HG03354 (cell line): ENCODE results near the gene KAT6B.
A peak's percentile ranks its signal among the peaks of the same experiment; 100 is the strongest.
"Not testable (repeated sequence)": the region's sequence is repeated elsewhere in the genome, so short reads cannot be mapped to it uniquely, and the experiment has no call there.

Experiments used
- ATAC-seq: cut with Tn5 transposase; IDR thresholded peaks from one replicate; pipeline ENCODE4 v1.9.1; 2021; ENCODE audit warnings: mild to moderate bottlenecking; ENCODE audit not compliant: unreplicated experiment, poor library complexity, severe bottlenecking

KAT6B gene

DNA sequence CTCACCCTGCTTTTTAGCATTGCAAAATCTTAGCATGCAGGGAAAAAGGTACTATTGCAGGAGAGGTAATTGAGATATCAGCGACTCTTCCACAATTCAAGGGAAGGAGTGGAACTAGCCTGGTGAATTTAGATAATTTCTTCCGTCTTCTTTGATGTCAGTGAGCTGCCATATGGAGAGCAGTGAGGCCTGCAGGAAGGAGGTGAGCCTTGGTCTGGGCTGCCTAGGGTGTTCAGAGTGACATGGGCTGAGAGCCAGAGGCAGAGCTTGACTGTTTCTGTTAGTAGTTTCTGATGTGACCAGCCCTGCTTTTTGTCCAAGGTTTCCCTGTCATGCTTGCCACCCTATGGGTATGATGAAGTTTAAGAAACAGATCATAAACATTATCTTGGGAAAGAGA lies 28.6 kb downstream of the KAT6B start:
- peak; percentile 56 for ATAC-seq

DNA sequence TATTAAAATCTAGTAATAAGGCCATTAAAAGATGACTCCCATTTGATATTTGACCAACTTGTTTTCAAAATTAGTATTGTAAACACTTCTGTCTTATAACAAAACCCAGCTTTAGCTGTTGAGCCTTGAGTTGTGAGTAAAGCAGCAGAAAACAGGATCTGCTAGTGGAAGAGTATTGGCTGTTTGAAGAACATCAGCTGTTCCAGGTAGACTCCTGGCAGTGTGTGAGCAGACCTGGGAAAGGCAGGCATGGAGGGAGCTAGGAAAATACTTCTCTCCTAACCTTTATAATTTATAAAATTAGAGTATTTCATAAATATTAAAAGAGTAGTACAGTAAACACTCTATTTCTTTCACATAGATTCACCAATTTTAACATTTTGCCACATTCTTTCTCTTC lies 29.0 kb downstream of the KAT6B start:
- ATAC-seq = no peak

DNA sequence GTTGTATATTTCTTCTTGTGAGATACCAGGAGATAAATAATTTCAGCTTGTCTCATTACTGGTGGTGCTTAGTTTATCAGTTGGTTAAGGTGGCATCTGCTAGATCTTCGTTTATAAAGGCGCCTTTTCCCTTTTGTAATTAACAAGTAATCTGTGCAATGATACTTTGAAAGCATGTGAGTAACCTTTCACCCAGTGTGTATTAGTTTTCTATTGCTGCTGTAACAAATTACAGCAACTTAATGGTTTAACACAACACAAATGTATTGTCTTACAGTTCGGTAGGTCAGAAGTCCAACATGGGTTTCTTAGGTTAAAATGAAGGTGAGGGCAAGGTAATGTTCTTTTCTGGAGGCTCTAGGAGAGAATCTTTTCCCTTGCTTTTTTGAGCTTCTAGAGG lies 30.5 kb downstream of the KAT6B start:
- ATAC-seq = no peak

DNA sequence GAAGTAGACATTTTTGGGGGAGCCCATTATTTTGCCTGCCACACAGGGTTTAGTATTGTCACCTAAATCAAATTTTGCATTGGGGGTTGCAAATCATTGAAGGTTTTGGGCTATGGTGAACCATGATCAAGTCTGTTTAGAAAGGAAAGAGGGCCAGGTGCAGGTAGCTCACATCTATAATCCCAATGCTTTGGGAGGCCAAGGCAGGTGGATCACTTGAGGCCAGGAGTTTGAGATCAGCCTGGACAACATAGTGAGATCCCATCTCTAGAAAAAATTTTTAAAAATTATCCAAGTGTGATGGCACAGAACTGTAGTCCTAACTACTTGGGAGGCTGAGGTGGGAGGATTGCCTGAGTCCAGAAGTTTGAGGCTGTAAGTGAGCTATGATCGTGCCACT lies 31.2 kb downstream of the KAT6B start:
- ATAC-seq = no peak

DNA sequence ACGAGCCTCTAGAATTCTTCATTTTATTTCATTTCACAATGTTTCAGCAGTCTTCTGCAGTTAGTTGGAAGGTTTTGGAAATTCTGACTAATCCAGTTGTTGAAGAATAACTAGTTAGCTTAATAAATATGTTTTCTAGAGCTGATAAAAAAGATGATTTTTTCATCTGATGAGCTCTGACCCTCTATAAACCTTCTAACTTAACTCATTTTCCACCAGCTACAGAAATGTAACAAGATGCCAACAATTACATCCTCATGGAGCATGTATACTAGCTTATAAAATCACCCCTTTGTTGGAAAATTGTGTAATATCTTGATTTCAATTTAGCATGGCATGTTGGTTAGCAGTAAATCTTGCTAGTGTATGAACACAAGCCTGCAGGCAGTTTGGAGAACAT lies 33.1 kb downstream of the KAT6B start:
- no peak for ATAC-seq

DNA sequence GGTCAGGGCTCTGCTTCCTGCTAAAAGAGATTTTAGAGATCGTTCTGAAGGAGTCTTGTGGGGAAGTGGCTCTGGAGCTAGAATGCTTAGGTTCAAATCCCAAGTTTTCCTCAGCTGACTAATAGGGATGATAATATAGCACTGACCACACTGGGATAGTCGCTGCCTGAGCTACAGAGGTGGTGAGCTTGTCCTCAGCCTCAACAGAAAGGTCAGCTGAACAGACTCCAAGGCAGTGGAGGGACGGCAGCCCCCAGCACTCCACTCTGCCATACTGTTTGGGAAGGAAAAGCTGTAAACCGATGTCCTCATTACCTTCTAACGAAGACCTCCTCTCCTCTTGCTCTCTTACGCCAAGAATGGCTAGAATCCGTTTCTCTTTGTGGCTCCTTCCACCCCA lies 36.2 kb downstream of the KAT6B start:
- no peak for ATAC-seq

DNA sequence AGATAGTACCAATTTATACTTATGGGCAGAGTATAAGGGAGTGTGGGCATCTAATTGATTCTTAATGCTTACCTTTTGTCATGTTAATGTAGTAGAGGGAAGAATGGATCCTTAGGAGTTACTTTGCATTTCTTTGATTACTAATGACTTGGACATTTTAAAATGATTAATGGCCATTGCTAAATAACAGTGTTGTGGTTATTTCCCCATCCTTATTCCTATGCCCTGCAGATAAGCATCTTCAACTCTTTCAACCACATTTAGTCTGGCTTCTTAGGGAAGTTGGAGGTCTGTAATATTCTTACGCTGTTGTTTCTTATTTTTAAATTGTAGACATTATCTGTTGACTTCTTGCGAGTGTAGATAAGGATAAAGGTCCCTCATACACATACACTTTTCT lies 37.2 kb downstream of the KAT6B start:
- no peak for ATAC-seq

DNA sequence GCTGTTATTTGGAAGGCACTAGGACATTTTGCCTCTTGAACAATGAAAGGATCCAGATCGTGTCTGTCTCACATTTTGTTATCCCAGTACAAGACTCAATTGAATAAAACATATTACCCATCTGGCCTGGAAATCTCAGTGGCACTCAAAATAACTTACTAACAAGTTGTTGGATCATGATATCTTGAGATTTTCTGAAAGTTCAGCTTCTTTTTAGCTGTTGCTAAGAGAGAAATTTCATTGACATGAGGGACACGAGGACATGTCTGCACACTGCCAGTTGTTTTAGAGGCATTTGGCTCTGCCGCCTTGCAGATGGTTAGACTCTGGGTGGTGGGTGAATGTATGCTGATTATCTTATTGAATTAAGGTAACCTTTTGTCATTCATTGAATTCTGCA lies 41.0 kb downstream of the KAT6B start:
- ATAC-seq = no peak

DNA sequence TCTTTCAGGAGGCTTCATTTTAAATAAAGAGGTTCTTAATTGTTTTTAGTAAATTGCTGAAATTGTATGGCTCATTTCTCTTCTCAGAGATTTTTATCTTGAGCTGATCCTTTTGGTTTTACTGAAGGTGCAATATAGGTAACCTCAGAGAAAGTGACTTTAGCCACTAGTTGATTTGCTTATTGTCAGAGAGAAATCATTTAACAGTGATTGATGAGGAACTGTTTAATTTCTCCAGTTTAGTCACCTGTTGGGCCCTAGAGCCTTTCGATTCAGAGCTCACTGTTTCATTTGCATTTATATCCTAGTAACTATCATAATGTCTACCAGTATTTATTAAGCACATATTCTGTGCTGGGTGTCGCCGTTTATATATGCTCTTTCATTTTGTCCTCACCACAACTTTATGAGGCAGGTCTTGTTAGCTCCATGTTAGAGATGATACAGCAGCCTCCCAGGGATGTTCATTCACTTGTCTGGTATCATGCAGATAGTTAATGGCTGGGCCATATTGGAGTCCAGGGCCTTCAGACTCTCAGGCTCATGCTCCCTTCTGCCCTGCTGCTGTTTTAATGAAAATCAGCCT lies 42.1 kb downstream of the KAT6B start:
- ATAC-seq = no peak

DNA sequence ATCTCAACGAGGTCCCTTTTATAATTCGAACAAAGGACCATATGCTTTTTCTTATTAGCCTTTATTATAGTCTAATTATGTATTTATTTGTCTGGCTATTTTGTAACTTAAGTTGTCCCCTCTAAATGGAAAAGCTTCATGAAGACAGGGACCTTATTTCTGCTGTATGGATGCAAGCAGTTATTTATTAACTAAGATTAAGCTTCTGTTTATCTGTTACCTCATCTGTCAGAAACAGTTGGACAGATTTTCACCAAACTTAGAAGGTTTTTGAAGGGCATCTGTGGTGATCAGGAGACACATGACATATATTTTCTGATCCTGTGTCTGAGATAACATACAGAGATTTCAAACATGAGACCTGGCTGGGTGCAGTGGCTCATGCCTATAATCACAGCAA lies 43.2 kb downstream of the KAT6B start:
- ATAC-seq = no peak

DNA sequence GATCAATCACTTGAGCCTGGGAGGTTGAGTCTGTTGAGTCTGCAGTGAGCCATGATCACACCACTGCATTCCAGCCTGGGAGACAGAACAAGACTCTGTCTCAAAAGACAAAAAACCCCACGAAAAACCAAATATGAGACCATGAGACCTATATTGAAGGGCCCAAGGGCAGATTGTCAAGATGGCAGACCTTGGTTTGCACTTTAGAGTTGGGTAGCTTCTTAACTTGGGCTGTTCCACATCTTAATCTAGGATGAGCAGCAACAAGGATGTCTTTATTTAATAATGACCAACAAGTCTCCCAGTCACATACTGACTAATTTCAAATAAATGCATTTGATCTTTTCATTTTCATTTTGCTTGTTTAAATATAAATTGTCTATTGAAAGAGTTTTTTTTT lies 43.8 kb downstream of the KAT6B start:
- ATAC-seq = no peak

DNA sequence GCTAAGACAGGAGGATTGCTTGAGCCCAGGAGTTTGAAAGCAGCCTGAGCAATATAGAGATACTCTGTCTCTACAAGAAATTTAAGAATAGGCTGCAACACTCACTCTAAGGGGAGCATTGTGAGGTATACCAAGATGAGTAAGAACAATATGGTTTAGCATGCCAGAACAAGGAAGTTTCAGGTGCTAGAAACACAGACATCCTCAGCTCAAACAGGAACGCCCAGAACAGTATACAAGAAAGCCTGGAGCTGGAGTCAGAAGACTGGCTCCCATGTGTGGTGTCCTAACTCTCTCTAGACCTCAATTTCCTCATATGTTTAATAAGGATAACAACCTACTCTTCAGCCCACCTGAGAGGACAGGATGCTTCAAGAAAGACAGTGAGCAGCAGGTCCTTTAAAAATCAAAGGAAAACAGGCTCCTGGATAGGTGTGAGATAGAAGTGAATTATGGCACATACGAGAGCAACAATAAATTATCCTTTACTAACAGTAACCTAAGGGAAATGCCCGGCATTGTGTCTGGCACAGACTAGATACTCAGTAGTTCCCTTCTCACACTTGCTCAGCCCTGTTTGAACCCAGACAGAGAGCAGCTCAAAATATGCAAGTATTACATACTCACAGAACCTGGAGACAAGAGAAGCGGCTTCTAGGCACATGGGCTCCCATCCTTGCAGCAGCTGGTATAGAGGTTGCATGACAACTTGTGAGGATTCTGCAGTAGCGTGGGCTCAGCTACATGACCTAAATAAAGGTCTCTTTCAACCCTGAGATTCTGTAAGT lies 45.4 kb downstream of the KAT6B start:
- peak; percentile 94 for ATAC-seq

DNA sequence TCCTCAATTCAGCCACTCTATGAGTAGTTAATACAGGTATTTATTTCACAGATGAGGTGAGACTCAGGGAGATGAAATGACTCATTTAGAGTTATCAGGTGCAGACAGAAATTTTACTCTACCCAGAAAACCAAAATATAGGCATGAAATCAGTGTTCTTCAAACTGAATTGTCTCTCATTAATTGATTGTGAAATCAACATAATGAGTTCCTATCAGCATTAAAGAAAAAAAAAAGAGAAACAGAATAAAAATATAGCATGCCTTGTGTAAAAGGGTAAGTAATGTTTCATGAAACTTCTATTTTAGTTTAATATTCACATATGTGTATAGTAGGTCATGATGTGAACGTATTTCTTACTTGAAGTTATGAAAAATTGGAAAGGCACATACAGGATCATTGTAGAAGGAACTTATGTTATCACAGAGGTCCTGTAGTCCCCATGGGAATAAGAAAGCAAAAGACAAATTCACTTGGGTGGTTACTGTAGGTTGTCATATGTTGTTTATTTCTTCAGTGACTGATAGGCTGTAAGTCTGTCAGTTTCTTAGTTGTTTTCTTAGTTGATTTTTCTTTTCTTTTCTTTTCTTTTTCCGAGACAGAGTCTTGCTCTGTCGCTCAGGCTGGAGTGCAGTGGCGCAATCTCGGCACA lies 47.5 kb downstream of the KAT6B start:
- no peak for ATAC-seq

DNA sequence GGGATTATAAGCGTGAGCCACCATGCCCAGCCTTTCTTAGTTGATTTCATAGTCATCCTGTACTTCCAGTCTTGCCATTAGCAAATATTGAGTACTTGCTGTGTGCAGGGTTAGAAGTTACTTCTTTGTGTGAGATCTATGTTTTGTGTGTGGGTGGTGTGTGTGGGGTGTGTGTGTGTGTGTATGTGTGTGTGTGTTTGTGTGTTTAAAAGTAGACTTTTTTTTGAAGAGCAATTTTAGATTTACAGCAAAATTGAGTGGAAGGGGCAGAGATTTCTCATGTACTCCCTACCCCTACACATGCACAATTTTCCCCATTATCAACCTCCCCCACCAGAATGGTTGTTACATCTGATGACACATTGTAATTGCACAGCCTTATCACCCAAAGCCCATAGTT lies 48.2 kb downstream of the KAT6B start:
- ATAC-seq = no peak

DNA sequence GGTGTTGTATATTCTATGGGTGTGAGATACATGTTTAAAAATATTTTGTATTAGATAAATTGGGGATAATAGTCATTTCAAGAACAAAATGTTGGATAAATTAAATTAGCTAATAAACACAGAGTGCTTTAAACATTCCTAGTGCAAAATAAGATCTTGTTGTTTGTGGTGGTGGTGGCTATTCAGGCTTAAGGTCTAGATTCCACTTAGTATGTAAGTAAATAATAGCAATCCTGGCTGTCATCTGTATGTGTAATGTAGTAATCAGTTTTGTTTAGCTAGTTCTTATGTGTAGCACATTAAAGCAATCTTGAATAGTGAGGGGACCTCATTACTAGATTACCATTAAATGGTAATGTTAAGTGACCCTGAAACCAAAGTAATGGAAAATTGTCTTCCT lies 48.7 kb downstream of the KAT6B start:
- ATAC-seq = no peak

DNA sequence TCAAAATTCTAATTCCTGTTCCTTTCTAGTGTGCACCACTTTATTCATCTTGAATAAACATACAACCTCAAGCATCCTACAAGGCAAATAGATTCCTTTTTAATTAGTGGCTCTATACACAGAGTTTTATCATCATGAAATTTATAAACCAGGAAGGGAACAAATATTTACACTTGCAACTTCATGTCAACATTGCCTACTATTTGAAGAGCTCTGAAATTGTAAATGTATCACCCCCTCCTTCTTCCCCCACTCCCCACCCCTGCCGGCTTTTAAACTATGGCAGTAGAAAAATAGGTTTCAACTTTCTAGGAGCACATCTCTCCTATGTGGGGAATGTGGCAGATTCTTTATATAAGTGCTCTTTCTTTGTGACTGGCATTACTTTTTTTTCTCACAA lies 49.6 kb downstream of the KAT6B start:
- ATAC-seq = no peak

DNA sequence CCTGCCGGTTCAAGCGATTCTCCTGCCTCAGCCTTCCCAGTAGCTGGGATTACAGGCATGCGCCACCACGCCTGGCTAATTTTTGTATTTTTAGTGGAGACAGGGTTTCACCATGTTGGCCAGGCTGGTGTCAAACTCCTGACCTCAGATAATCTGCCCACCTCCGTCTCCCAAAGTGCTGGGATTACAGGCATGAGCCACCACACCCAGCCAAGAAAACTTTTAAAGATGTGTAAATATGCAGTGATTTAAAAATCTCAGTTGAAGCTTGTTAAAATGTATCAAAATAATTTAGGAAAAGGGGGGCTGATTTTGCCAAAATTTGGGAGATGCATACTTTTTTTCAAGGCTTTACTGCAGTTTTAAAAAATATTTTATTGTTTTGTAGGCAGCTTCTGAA lies 50.7 kb downstream of the KAT6B start:
- not testable (repeated sequence) for ATAC-seq

DNA sequence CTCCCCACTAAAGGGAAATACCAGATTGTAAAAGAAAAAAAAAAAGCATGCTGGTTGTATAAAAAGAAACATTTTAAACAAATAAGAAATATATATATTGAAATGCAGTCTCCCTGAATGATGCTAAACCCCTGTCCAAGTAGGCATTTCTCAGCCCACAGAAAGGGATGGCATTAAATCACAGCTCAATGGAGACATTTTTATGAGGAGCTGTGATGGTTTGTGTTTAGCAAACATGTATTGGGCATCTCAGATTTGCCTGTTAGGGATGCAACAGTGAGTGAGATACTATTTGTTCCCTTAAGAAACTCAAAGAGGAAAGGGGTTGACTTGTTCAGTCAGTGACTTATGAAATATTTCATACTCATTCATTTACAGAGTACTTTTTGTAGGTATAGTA lies 51.5 kb downstream of the KAT6B start:
- ATAC-seq = no peak

DNA sequence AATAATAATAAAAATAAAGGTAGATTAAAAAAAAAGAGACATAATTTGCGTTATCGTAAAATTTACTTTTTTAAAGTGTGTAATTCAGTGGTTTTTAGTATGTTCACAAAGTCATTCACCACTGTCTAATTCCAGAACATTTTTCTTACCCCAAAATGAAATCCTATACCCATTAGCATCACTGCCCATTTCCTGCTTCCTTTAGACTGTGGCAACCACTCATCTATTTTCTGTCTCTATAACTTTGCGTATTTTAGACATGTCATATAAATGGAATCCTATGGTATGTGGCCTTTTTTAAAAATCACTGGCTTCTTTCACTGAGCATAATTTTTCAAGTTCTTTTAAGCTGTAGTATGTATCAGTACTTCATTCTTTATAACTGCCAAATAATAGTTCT lies 53.6 kb downstream of the KAT6B start:
- no peak for ATAC-seq

DNA sequence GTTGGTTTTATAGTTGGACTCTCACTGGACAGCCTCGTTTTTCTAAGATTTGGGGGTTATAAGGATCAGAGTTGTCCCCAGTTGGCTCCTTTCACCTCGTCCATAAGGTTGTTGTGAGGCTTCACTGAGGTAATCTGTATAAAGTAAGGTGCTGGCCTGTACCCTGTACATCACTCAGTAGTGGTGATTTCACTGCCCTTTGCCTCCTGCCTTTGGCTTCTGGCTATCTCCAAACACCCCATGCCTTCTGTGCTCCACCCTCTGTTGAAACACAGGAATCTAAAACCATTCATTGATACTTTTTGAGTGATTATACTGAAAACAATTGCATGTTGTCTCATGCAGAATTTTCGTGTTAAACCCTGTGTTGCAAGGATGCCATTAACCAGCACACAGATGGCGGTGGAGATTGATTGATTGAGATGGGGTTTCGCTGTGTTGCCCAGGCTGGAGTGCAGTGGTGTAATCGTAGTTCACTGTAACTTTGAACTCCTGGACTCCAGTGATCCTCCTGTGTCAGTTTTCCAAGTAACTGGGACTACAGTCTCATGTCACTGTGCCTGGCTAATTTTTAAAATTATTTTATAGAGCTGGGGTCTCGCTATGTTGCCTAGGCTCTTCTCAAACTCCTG lies 55.0 kb downstream of the KAT6B start:
- no peak for ATAC-seq

DNA sequence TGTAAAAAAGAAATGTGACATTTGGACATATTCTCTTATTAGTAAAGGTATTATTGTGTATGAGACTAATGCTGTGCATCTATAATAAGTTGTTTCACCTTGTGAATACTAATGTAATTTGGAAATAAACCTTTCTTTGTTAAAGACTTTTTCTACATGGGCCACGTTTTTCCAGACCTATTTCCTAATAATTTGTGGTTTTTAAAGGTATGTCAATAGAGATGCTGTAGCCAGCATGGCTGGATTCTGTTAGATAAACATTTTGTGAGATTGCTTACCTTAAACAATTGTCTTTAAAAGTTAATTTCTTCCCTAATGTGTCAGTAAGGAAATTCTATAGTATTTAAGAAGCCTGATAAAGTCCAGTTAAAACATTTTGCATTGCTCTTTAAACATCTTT lies 56.0 kb downstream of the KAT6B start:
- no peak for ATAC-seq
